Hepatocyte (in vitro differentiated cells): ENCODE data around the gene GMDS.

Experiments used
- CTCF ChIP-seq: fragments of 200-600 bp; sonication (generic); IDR thresholded peaks from 2 replicates; pipeline ENCODE4 v1.5.1; 2016; ENCODE audit warnings: antibody characterized with exemption, mild to moderate bottlenecking; ENCODE audit not compliant: poor library complexity
- EZH2 ChIP-seq: fragments of 200-600 bp; sonication (generic); IDR thresholded peaks from 2 replicates; pipeline ENCODE4 v1.6.1; 2016; ENCODE audit warnings: antibody characterized with exemption, mild to moderate bottlenecking, borderline replicate concordance

- TF ChIP-seq CTCF (no peak), EZH2 (no peak)
Observed at GRCh38 chr6:2125158-2125557, 120.2 kb downstream of the GMDS start.
